HCT116 (cell line): Measurements from ENCODE around the gene MLANA. TPM values are rescaled to one million over a fixed set of nuclear protein-coding genes. Genes with fewer than 3 reads are reported as not detected.

Source experiments
- ATAC-seq: fragments of 200-7000 bp; cut with Tn5 transposase; 2 replicates; pipeline ENCODE4 v1.9.1; 2020; ENCODE audit warnings: mild to moderate bottlenecking, moderate library complexity
- BruUV-seq: library from RNA; stranded (reverse); fragments of 400-500 nt; replicated peaks from 2 replicates; lab custom pipeline; 2021; lab: Mats Ljungman, UMichigan
- CTCF ChIA-PET: fragments of 300-600 bp; sonication (Branson Sonifier 250); formaldehyde crosslinking; loops from one replicate; lab custom pipeline; 2021; ENCODE audit warnings: antibody characterized with exemption; lab: Charles Lee
- POLR2A ChIA-PET: fragments of 300-600, 350-600 bp; sonication (Branson Sonifier 250); formaldehyde crosslinking; loops from one replicate; lab custom pipeline; 2021; ENCODE audit warnings: antibody characterized with exemption; lab: Charles Lee
- RAD21 ChIA-PET, 2 experiments: fragments of 300-600 bp; sonication (Branson Sonifier 250); formaldehyde crosslinking; loops; one replicate each; lab custom pipeline; 2023; ENCODE audit warnings: low total read pairs in 2 of 2; ENCODE audit not compliant: uncharacterized antibody in 2 of 2, unreplicated experiment in 2 of 2, low non-redundant PET in 1 of 2; lab: Charles Lee
- DNase-seq: peaks from one replicate; pipeline ENCODE4 v3.0.0-alpha.2; 2010; ENCODE audit warnings: low read depth, low spot score
- H2AFZ ChIP-seq: fragments of 200-600 bp; shearing (Covaris generic), sonication (generic); 2 replicates; pipeline ENCODE4 v1.6.1; 2017; ENCODE audit warnings: low read depth, mixed run types, mixed read lengths, antibody characterized with exemption, low read length; ENCODE audit not compliant: poor library complexity, severe bottlenecking
- H3K27ac ChIP-seq: 2 replicates; pipeline ENCODE4 v1.5.1; 2012; ENCODE audit warnings: low read depth, low read length
- H3K27me3 ChIP-seq: fragments of 200-600 bp; sonication (generic); 2 replicates; pipeline ENCODE4 v1.6.1; 2016; ENCODE audit warnings: mixed run types, low read length, mixed read lengths; ENCODE audit not compliant: insufficient read depth
- H3K36me3 ChIP-seq, 2 experiments: fragments of 200-500 bp in 1 of 2; fragments of 200-600 bp in 1 of 2; sonication (Bioruptor generic) in 1 of 2; sonication (generic) in 1 of 2; 2 replicates each; pipeline versions ENCODE4 v1.5.1 to v1.6.1; 2014 to 2016; ENCODE audit warnings: low read length in 2 of 2, inconsistent platforms in 1 of 2, mixed read lengths in 1 of 2, mixed run types in 1 of 2; ENCODE audit not compliant: insufficient read depth in 2 of 2, control insufficient read depth in 1 of 2
- H3K4me1 ChIP-seq, 2 experiments: fragments of 200-600 bp in 1 of 2; sonication (generic) in 1 of 2; 2 replicates each; pipeline versions ENCODE4 v1.5.1 to v1.6.1; 2012 to 2017; ENCODE audit warnings: low read length in 2 of 2, inconsistent platforms in 1 of 2, mild to moderate bottlenecking in 1 of 2, mixed read lengths in 1 of 2, mixed run types in 1 of 2, moderate library complexity in 1 of 2; ENCODE audit not compliant: insufficient read depth in 2 of 2, control insufficient read depth in 1 of 2
- H3K4me2 ChIP-seq: fragments of 200-600 bp; sonication (generic); 2 replicates; pipeline ENCODE4 v1.6.1; 2017; ENCODE audit warnings: mixed run types, low read length, mixed read lengths
- H3K4me3 ChIP-seq, 2 experiments: fragments of 200-600 bp in 1 of 2; sonication (generic) in 1 of 2; replicated peaks in 1 of 2; 2 replicates each; pipeline ENCODE4 v1.5.1; 2011 to 2016; ENCODE audit warnings: low read length in 2 of 2, control low read depth in 1 of 2, low read depth in 1 of 2, mild to moderate bottlenecking in 1 of 2, mixed read lengths in 1 of 2, mixed run types in 1 of 2
- H3K79me2 ChIP-seq: fragments of 200-600 bp; sonication (generic); 2 replicates; pipeline ENCODE4 v1.6.1; 2017; ENCODE audit warnings: mild to moderate bottlenecking, mixed run types, low read length, moderate library complexity, mixed read lengths; ENCODE audit not compliant: insufficient read depth
- H3K9ac ChIP-seq: fragments of 200-600 bp; sonication (generic); 2 replicates; pipeline ENCODE4 v1.6.1; 2016; ENCODE audit warnings: low read length, mixed read lengths
- H3K9me2 ChIP-seq: fragments of 200-600 bp; sonication (generic), shearing (Covaris generic); 2 replicates; pipeline ENCODE4 v1.6.1; 2017; ENCODE audit warnings: mixed run types, mild to moderate bottlenecking, moderate library complexity; ENCODE audit not compliant: insufficient read depth
- H3K9me3 ChIP-seq, 2 experiments: fragments of 200-500 bp in 1 of 2; fragments of 200-600 bp in 1 of 2; sonication (Bioruptor generic) in 1 of 2; sonication (generic) in 1 of 2; 2 replicates each; pipeline ENCODE4 v1.6.1; 2014 to 2017; ENCODE audit warnings: low read length in 2 of 2, mixed read lengths in 2 of 2, inconsistent platforms in 1 of 2, low read depth in 1 of 2, mild to moderate bottlenecking in 1 of 2, mixed run types in 1 of 2, moderate library complexity in 1 of 2; ENCODE audit not compliant: control insufficient read depth in 1 of 2, insufficient read depth in 1 of 2
- H4K20me1 ChIP-seq: fragments of 200-600 bp; sonication (generic), shearing (Covaris generic); 2 replicates; pipeline ENCODE4 v1.6.1; 2017; ENCODE audit warnings: mixed run types, mild to moderate bottlenecking, moderate library complexity; ENCODE audit not compliant: insufficient read depth
- CEBPB ChIP-seq: IDR thresholded peaks from 2 replicates; pipeline ENCODE4 v1.6.1; 2012; ENCODE audit warnings: low read depth
- EGR1 ChIP-seq: IDR thresholded peaks from 2 replicates; pipeline ENCODE4 v1.6.1; 2012; ENCODE audit warnings: low read depth
- EZH2 ChIP-seq: fragments of 200-600 bp; sonication (generic); IDR thresholded peaks from 2 replicates; pipeline ENCODE4 v1.6.1; 2017; ENCODE audit warnings: antibody characterized with exemption, mixed run types
- EZH2phosphoT487 ChIP-seq: fragments of 200-600 bp; IDR thresholded peaks from 2 replicates; pipeline ENCODE4 v1.6.1; 2018; ENCODE audit warnings: antibody characterized with exemption, borderline replicate concordance
- FOSL1 ChIP-seq: IDR thresholded peaks from 2 replicates; pipeline ENCODE4 v1.6.1; 2012; ENCODE audit warnings: low read depth
- MAX ChIP-seq: IDR thresholded peaks from 2 replicates; pipeline ENCODE4 v1.6.1; 2012
- POLR2AphosphoS5 ChIP-seq: IDR thresholded peaks from 2 replicates; pipeline ENCODE4 v1.6.1; 2011; ENCODE audit warnings: mild to moderate bottlenecking, low read depth, low read length, moderate library complexity
- REST ChIP-seq: IDR thresholded peaks from 2 replicates; pipeline ENCODE4 v1.6.1; 2012; ENCODE audit warnings: low read depth
- SIN3A ChIP-seq: IDR thresholded peaks from 2 replicates; pipeline ENCODE4 v1.6.1; 2012; ENCODE audit warnings: low read depth
- SP1 ChIP-seq: IDR thresholded peaks from 2 replicates; pipeline ENCODE4 v1.6.1; 2012; ENCODE audit warnings: low read depth
- SRF ChIP-seq: IDR thresholded peaks from 2 replicates; pipeline ENCODE4 v1.6.1; 2012; ENCODE audit warnings: low read depth
- TCF7L2 ChIP-seq: IDR thresholded peaks from 2 replicates; pipeline ENCODE4 v1.7.0; 2011; ENCODE audit warnings: borderline replicate concordance, inconsistent platforms; ENCODE audit not compliant: insufficient read depth, insufficient read length; ENCODE audit errors: extremely low read depth
- YY1 ChIP-seq: IDR thresholded peaks from 2 replicates; pipeline ENCODE4 v1.6.1; 2011; ENCODE audit warnings: low read length, low read depth, moderate library complexity, mild to moderate bottlenecking; ENCODE audit not compliant: insufficient replicate concordance; ENCODE audit errors: extremely low read depth
- ZNF274 ChIP-seq: fragments of 200-500 bp; sonication (Bioruptor generic); IDR thresholded peaks from 2 replicates; pipeline ENCODE4 v1.6.1; 2014; ENCODE audit warnings: mild to moderate bottlenecking, low read depth, low read length, inconsistent platforms
- intact Hi-C: fragments of 100-400 bp; cut with micrococcal nuclease; formaldehyde crosslinking; loops from 2 replicates; pipeline ENCODE4 v1.10.0; 2022
- total RNA-seq: library from RNA; stranded (reverse); gene quantifications from one replicate; pipeline ENCODE4 v1.2.1, GENCODE V29; 2021; ENCODE audit not compliant: unreplicated experiment
- TF ChIP-seq, protein P1 (sequence below): IDR thresholded peaks from 2 replicates; pipeline ENCODE4 v1.6.1; 2012

Gene MLANA
- total RNA-seq, 1 experiment from 2014 or later: not detected

DNA sequence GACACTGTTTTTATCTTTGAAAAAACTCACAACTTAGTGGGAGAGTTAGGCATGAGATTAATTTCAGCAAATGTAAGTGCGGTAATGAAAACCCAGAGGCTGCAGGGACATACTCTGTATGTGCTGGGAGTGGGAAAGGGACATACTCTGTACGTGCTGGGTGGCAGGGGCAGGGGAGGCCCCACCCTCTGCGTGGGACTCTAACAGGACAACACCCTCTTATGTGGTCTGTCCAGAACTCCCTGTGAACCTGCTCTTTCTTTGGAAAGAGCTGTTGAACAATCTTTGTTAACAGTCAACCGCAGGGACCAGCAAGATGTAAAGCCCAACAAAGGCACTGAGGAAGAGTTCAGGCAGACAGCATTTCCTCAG is 2.4 kb downstream of the MLANA start (continued):
- TF ChIP-seq EZH2phosphoT487: no peak
- TF ChIP-seq SP1: no peak
- TF ChIP-seq POLR2AphosphoS5: no peak
- TF ChIP-seq SRF: no peak
- no peak for TF ChIP-seq MAX
- TF ChIP-seq ZNF274: no peak
- TF ChIP-seq FOSL1: no peak
- no peak for TF ChIP-seq TCF7L2
- TF ChIP-seq EGR1: no peak

- BruUV-seq: no TSS peak
- no peak for ATAC-seq
- H3K9me3 ChIP-seq: no peaks in the 10 kb centered on the region
- no peaks in the 10 kb centered on the region for H3K9me2 ChIP-seq
- no peaks in the 10 kb centered on the region for H3K4me1 ChIP-seq
- no peak for TF ChIP-seq SP1
- TF ChIP-seq SIN3A: no peak
- TF ChIP-seq EZH2phosphoT487: no peak
- TF ChIP-seq ZNF274: no peak
- TF ChIP-seq, protein P1, sequence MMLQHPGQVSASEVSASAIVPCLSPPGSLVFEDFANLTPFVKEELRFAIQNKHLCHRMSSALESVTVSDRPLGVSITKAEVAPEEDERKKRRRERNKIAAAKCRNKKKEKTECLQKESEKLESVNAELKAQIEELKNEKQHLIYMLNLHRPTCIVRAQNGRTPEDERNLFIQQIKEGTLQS: no peak
- TF ChIP-seq CEBPB: no peak
- TF ChIP-seq REST: no peak
- TF ChIP-seq EZH2: no peak
- no peak for TF ChIP-seq YY1
- ChIA-PET POLR2A (no interaction called here), CTCF (no interaction called here), RAD21 (no interaction called here)
- intact Hi-C loops: no loop called here
- H3K9ac ChIP-seq: no peak overlapping the region
- H3K27ac ChIP-seq: no peak overlapping the region
- DNase-seq: no peak
- H4K20me1 ChIP-seq: no peaks in the 10 kb centered on the region
- no peaks in the 10 kb centered on the region for H3K27me3 ChIP-seq
- no peak overlapping the region for H3K4me2 ChIP-seq
- H2AFZ ChIP-seq: no peak overlapping the region
- H3K36me3 ChIP-seq: no peaks in the 10 kb centered on the region
- no peak overlapping the region for H3K4me3 ChIP-seq
- H3K79me2 ChIP-seq: no peaks in the 10 kb centered on the region
Measured at GRCh38 chr9:5893591-5894236, 3.0 kb downstream of the MLANA start.
